Duodenal mucosa (tissue), 2 donors: ENCODE data around the gene CENPF.

Source experiments
- H3K27ac ChIP-seq: one replicate; pipeline ENCODE4 v1.7.0; 2013; ENCODE audit warnings: low read depth, low read length
- H3K27me3 ChIP-seq, 2 donors: one replicate each; pipeline ENCODE4 v1.7.0; 2013; ENCODE audit warnings: low read length in 2 of 2, control low read depth in 1 of 2; ENCODE audit not compliant: insufficient read depth in 2 of 2, control insufficient read depth in 1 of 2
- H3K36me3 ChIP-seq, 2 donors: one replicate each; pipeline ENCODE4 v1.7.0; 2013; ENCODE audit warnings: low read length in 2 of 2, control low read depth in 1 of 2; ENCODE audit not compliant: insufficient read depth in 2 of 2, control insufficient read depth in 1 of 2
- H3K4me1 ChIP-seq, 2 donors: one replicate each; pipeline ENCODE4 v1.7.0; 2013; ENCODE audit warnings: low read length in 2 of 2, control low read depth in 1 of 2; ENCODE audit not compliant: insufficient read depth in 2 of 2, control insufficient read depth in 1 of 2
- H3K4me3 ChIP-seq, 2 donors: one replicate each; pipeline ENCODE4 v1.7.0; 2013; ENCODE audit warnings: low read length in 2 of 2, low read depth in 1 of 2
- H3K9ac ChIP-seq, 2 donors: one replicate each; pipeline ENCODE4 v1.7.0; 2013; ENCODE audit warnings: low read length in 2 of 2, low read depth in 1 of 2
- H3K9me3 ChIP-seq, 2 donors: one replicate each; pipeline ENCODE4 v1.7.0; 2013; ENCODE audit warnings: low read length in 2 of 2, control low read depth in 1 of 2; ENCODE audit not compliant: control insufficient read depth in 1 of 2

The CENPF gene

DNA sequence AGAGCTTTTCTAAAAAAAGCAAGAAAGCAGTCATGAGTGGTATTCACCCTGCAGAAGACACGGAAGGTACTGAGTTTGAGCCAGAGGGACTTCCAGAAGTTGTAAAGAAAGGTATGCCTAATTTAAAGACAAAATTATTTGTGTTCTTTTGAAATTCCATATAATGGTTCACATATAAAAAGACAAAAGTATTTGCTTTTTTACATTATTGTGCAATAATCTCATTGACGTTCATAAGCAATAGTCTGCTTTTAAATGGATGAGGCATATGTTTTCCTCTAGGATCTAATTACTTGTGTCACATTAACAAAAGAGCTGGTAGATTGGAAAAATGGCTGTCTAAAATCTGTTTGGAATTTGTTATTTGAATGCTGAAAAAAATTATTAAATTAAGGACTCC lies 54.3 kb downstream of the CENPF start:
- H3K9me3 ChIP-seq = no peaks in the 10 kb centered on the region
- H3K27me3 ChIP-seq = no peaks in the 10 kb centered on the region
- no peak overlapping the region for H3K27ac ChIP-seq
- H3K9ac ChIP-seq = no peak overlapping the region
- H3K4me1 ChIP-seq = no peaks in the 10 kb centered on the region
- no peak overlapping the region for H3K4me3 ChIP-seq
- H3K36me3 ChIP-seq = peaks cover 5 to 29% of the 10 kb centered on the region in 2 donors

DNA sequence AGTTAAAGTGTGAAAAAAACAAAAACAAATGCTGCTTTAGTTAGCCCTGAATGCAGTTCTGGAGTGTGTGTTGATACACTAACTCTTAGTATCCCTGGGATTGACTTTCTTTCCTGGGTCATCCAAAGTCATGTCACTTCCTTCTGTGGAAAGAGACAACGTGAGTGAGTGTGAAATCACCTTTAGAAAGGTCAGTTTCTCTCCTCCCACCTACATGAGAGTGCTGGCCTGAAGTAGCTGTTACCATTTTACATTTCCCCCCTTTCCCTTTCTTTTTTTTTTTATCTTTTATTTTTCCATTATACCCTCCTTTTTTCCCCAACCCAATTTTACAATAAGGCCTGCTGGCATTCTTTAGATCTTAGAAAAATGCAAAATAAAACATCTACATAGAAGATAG lies 55.2 kb downstream of the CENPF start:
- no peaks in the 10 kb centered on the region for H3K9me3 ChIP-seq
- H3K4me3 ChIP-seq = no peak overlapping the region
- no peaks in the 10 kb centered on the region for H3K4me1 ChIP-seq
- peaks cover 5 to 29% of the 10 kb centered on the region in 2 donors for H3K36me3 ChIP-seq
- no peak overlapping the region for H3K9ac ChIP-seq
- no peaks in the 10 kb centered on the region for H3K27me3 ChIP-seq
- H3K27ac ChIP-seq = no peak overlapping the region

DNA sequence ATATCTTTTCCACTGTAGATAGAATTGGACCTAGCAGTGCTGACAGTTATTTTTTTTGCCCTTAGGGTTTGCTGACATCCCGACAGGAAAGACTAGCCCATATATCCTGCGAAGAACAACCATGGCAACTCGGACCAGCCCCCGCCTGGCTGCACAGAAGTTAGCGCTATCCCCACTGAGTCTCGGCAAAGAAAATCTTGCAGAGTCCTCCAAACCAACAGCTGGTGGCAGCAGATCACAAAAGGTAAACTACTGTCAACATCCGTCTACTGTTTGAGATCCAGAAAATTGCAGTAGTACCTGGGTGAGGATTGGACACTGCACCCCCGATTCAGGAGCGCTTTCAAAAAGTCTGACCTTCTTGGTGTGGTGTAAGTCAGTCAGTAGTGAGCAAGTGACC lies 55.8 kb downstream of the CENPF start:
- H3K9me3 ChIP-seq = no peaks in the 10 kb centered on the region
- no peak overlapping the region for H3K27ac ChIP-seq
- H3K36me3 ChIP-seq = peaks cover 5 to 29% of the 10 kb centered on the region in 2 donors
- no peaks in the 10 kb centered on the region for H3K4me1 ChIP-seq
- H3K27me3 ChIP-seq = no peaks in the 10 kb centered on the region
- H3K9ac ChIP-seq = no peak overlapping the region
- no peak overlapping the region for H3K4me3 ChIP-seq

DNA sequence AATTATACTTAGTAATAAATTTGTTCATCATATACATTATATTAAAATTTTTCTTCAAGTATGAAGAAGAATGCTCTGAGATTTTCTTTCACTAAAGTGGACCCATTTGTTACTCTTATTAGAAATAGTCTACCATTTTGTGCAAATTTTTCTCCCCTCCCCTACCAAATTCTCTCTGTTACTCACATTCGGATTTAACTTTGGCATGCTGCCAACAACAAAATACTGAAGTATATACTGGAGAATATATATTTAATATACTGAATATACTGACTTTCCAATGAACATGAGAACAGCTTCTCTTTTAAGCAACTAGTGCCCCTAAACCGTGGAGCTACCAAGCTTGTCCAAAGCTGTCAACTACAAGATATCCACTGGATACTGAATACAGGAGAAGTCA lies 57.2 kb downstream of the CENPF start:
- H3K9ac ChIP-seq = no peak overlapping the region
- no peaks in the 10 kb centered on the region for H3K4me1 ChIP-seq
- no peaks in the 10 kb centered on the region for H3K27me3 ChIP-seq
- H3K36me3 ChIP-seq = peaks cover 5 to 32% of the 10 kb centered on the region in 2 donors
- H3K4me3 ChIP-seq = no peak overlapping the region
- no peak overlapping the region for H3K27ac ChIP-seq
- H3K9me3 ChIP-seq = no peaks in the 10 kb centered on the region

DNA sequence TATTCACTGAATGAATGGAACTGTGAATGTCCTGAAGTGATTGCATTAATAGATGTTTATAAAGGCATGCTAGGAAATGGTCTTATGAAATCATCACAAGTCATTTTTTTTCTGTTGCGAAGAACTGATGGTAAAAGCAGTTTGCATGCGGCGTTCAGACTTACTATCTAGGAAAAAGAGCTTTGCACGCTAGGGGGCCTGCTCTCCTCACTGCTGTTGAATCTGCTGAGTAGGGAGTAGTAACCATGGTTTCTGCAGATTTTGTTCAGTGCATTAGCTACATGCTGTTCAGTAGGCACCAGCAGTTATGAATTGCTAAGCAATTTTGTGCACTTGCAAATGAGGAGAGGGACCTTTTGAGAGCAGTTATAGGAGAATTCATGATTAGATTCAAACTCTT lies 57.9 kb downstream of the CENPF start:
- Histone ChIP-seq H3K4me3 (no peak overlapping the region), H3K9ac (no peak overlapping the region), H3K27ac (no peak overlapping the region), H3K27me3 (no peaks in the 10 kb centered on the region), H3K36me3 (peaks cover 5 to 26% of the 10 kb centered on the region in 2 donors), H3K9me3 (no peaks in the 10 kb centered on the region), H3K4me1 (no peaks in the 10 kb centered on the region)

DNA sequence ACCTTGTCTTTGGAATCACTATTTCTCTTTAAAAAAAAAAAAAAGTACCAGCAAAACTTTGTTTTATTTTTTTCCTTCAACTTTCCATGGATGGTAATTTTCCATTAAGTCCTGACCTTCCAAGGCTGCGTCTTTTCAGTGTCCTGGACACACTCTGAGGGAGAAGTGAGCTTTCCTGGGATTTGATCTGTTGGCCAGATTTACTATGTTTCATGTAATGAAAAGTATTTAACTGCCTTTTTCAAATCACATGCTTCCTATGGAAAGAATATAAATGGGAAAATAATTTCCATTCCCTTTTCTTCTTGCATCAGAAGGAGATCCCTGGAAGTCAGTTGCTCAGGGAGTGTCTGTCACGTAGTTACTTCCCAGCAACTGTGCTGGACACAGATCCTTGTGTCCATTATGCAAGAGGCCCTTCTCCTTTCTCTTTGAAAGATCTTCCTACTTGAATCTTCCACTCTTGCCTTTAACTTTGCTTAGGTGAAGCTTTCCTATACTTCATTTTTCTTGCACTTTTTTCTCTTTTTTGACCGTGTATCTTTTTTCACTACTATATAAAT lies 59.3 kb downstream of the CENPF start:
- peaks cover 0 to 16% of the 10 kb centered on the region in 2 donors for H3K36me3 ChIP-seq
- no peak overlapping the region for H3K9ac ChIP-seq
- H3K4me3 ChIP-seq = no peak overlapping the region
- H3K27ac ChIP-seq = no peak overlapping the region
- H3K4me1 ChIP-seq = no peaks in the 10 kb centered on the region
- H3K9me3 ChIP-seq = no peaks in the 10 kb centered on the region
- no peaks in the 10 kb centered on the region for H3K27me3 ChIP-seq

DNA sequence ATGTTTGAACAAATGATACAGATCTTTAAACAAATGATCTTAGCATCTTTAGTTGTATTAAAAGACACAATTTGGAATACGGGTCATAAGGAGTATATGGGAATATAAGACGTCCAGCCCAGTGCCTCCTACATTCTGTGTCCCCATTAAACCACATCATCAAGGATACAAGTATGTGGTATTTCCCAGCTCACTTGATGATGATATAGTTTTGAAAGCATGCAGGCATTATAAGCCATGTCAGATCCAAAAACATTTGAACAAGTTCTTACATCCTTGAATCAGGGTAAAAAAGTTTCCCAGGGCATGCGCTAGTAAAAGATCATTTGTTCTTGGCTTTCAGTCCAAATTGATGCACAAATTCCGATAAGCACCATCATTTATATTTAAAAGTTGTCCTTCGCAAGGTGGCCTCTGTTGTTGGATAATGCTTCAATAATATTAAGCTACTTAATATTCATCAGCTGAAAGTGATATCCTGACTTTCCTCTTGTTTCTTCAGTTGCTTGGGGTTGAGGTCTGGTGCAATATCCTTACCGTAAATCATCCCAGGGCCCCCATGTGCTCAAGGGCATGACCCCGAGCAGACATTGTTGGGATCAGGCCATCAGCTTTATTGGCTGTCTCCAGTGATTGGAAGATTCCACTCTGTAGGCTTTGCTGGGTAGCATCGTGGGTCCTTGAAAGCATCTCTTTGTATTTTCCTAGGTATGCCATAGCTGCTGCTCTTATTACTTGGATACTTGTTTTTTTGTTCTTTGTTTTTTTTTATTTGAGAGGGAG lies 61.8 kb downstream of the CENPF start:
- Histone ChIP-seq H3K4me1 (peaks cover 0 to 5% of the 10 kb centered on the region in 2 donors), H3K27me3 (no peaks in the 10 kb centered on the region), H3K9me3 (no peaks in the 10 kb centered on the region), H3K27ac (no peak overlapping the region), H3K4me3 (no peak overlapping the region), H3K36me3 (peaks cover 0 to 8% of the 10 kb centered on the region in 2 donors), H3K9ac (no peak overlapping the region)

DNA sequence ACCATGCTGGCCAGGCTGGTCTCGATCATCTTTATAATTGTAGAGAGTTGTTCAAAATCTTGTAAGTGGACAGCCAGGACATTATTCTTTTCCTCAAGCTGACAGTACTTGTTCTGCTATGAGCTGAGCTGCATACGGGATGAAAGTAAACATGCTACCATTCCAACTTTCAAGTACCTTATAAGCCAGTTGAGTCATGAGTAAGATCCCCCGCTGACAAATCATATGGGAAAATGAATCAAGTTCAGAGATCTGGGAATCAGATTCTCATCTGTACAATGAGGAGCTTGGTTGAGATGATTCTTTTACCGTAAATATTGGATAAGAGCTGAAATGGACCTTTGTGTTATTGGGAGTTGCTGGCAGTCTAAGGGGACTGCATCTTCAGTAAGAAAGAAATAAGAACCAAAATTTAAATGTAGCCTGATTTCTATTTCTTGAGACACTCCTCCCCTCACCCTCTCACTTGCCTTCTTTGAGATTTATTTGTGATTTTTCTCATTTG lies 62.7 kb downstream of the CENPF start:
- Histone ChIP-seq H3K36me3 (peaks cover 0 to 8% of the 10 kb centered on the region in 2 donors), H3K4me3 (no peak overlapping the region), H3K9ac (no peak overlapping the region), H3K27me3 (no peaks in the 10 kb centered on the region), H3K27ac (no peak overlapping the region), H3K9me3 (no peaks in the 10 kb centered on the region), H3K4me1 (peaks cover 0 to 5% of the 10 kb centered on the region in 2 donors)

DNA sequence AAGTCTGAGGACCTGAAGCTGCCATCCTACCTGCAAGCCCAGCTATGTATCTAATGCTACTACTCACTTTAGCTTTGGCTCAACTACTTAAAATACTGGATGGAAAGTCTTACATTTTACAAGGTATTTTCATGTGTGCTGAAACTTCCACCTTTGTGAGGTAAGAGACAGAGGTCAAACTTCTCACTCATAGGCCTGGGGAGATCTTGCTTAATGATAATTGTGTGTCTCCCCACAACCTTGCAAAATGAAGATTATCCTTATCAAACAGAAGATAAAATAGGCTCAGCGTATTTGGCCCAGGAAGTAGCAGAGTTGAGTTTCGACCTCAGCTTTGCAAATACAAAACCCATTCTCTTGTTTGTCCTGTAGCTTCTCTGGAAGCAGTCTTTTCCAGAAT lies 63.7 kb downstream of the CENPF start:
- Histone ChIP-seq H3K4me3 (no peak overlapping the region), H3K36me3 (peaks cover 0 to 8% of the 10 kb centered on the region in 2 donors), H3K4me1 (peaks cover 0 to 5% of the 10 kb centered on the region in 2 donors), H3K27me3 (no peaks in the 10 kb centered on the region), H3K9me3 (no peaks in the 10 kb centered on the region), H3K9ac (no peak overlapping the region), H3K27ac (no peak overlapping the region)

DNA sequence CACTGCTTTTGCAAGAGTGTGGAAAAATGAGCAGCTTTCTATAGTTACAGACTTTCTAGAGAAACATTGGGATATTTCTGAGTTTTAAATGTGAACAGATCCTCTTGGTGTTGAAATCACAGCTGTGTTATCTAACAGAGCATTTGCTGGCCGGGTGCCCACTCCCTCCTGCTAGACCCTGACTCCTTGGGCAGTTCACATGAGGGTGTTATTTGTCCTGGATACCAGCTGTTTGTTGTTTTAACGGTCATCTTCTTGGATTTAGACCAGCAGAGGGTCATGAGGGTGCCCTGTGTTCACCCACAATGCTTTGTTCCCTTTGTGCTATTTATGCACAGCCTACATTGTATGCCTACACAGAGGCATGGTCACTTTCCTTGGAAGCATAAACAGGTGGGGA lies 67.1 kb downstream of the CENPF start:
- no peaks in the 10 kb centered on the region for H3K9me3 ChIP-seq
- H3K36me3 ChIP-seq = no peaks in the 10 kb centered on the region
- no peak overlapping the region for H3K9ac ChIP-seq
- H3K4me1 ChIP-seq = peaks cover 0 to 5% of the 10 kb centered on the region in 2 donors
- H3K27me3 ChIP-seq = no peaks in the 10 kb centered on the region
- H3K4me3 ChIP-seq = no peak overlapping the region
- H3K27ac ChIP-seq = no peak overlapping the region
